Panc1 (cell line): ENCODE results near the gene PSMB4. TPM values are rescaled to one million over a fixed set of nuclear protein-coding genes. Genes with fewer than 3 reads are reported as not detected.

ENCODE experiments used
- ATAC-seq: fragments of 200-7000 bp; cut with Tn5 transposase; 2 replicates; pipeline ENCODE4 v1.9.1; 2020; ENCODE audit warnings: mild to moderate bottlenecking, moderate library complexity
- BruUV-seq: library from RNA; stranded (reverse); fragments of 400-500 nt; replicated peaks from 2 replicates; lab custom pipeline; 2021; lab: Mats Ljungman, UMichigan
- CTCF ChIA-PET: fragments of 300-600 bp; sonication (Branson Sonifier 250); formaldehyde crosslinking; loops from one replicate; lab custom pipeline; 2022; ENCODE audit warnings: antibody characterized with exemption; lab: Charles Lee
- POLR2A ChIA-PET: fragments of 300-600 bp; sonication (Branson Sonifier 250); formaldehyde crosslinking; loops from one replicate; lab custom pipeline; 2022; ENCODE audit warnings: antibody characterized with exemption; lab: Charles Lee
- DNase-seq: peaks from one replicate; pipeline ENCODE4 v3.0.0-alpha.2; 2010; ENCODE audit warnings: low read depth, low spot score
- H3K27ac ChIP-seq: 2 replicates; pipeline ENCODE4 v1.5.1; 2011; ENCODE audit warnings: mild to moderate bottlenecking, low read length, inconsistent platforms
- H3K27me3 ChIP-seq: fragments of 200-500 bp; sonication (Bioruptor generic); 2 replicates; pipeline ENCODE4 v1.6.0; 2014; ENCODE audit warnings: low read length, inconsistent platforms; ENCODE audit not compliant: control insufficient read depth, insufficient read depth
- H3K36me3 ChIP-seq: fragments of 200-500 bp; sonication (Bioruptor generic); 2 replicates; pipeline ENCODE4 v1.5.1; 2014; ENCODE audit warnings: inconsistent platforms, mild to moderate bottlenecking, low read length, moderate library complexity; ENCODE audit not compliant: control insufficient read depth, insufficient read depth
- H3K4me1 ChIP-seq: 2 replicates; pipeline ENCODE4 v1.5.1; 2011; ENCODE audit warnings: inconsistent platforms, mild to moderate bottlenecking, low read length, moderate library complexity; ENCODE audit not compliant: control insufficient read depth, insufficient read depth
- H3K4me3 ChIP-seq, 2 experiments: 2 replicates each; pipeline ENCODE4 v1.5.1; 2011 to 2012; ENCODE audit warnings: low read depth in 2 of 2, low read length in 2 of 2, mild to moderate bottlenecking in 2 of 2, inconsistent platforms in 1 of 2, moderate library complexity in 1 of 2
- H3K9me3 ChIP-seq: fragments of 200-500 bp; sonication (Bioruptor generic); 2 replicates; pipeline ENCODE4 v1.5.1; 2014; ENCODE audit warnings: low read depth, mild to moderate bottlenecking, inconsistent platforms, low read length, moderate library complexity; ENCODE audit not compliant: control insufficient read depth, insufficient read depth
- POLR2AphosphoS5 ChIP-seq: IDR thresholded peaks from 2 replicates; pipeline ENCODE4 v1.6.1; 2012; ENCODE audit warnings: mild to moderate bottlenecking, low read depth, low read length, moderate library complexity
- SIN3A ChIP-seq: IDR thresholded peaks from 2 replicates; pipeline ENCODE4 v1.6.1; 2012; ENCODE audit warnings: low read depth, mild to moderate bottlenecking, low read length, moderate library complexity, borderline replicate concordance; ENCODE audit not compliant: insufficient read depth
- TCF7L2 ChIP-seq: IDR thresholded peaks from 2 replicates; pipeline ENCODE4 v1.6.1; 2011; ENCODE audit warnings: mild to moderate bottlenecking, low read depth, low read length, inconsistent platforms
- in situ Hi-C: cut with HindIII; loops from 2 replicates; pipeline ENCODE4 v1.10.0; 2016; ENCODE audit warnings: low sequenced_read_pairs, low pct_unique_long_range_greater_than_20kb
- intact Hi-C: fragments of 100-400 bp; cut with micrococcal nuclease; formaldehyde crosslinking; loops from one replicate; pipeline ENCODE4 v1.10.0; 2022; ENCODE audit not compliant: unreplicated experiment
- total RNA-seq: library from RNA; stranded (reverse); gene quantifications from one replicate; pipeline ENCODE4 v1.2.1, GENCODE V29; 2021; ENCODE audit not compliant: unreplicated experiment
- TF ChIP-seq, protein P1 (sequence below): fragments of 450-650 bp; IDR thresholded peaks from 2 replicates; pipeline ENCODE4 v1.5.1; 2017; ENCODE audit warnings: mild to moderate bottlenecking
- TF ChIP-seq, protein P2 (sequence below), 2 experiments: IDR thresholded peaks; 2 replicates each; pipeline ENCODE4 v1.6.1; 2011 to 2012; ENCODE audit warnings: low read depth in 2 of 2, control low read depth in 1 of 2, low read length in 1 of 2, mild to moderate bottlenecking in 1 of 2, moderate library complexity in 1 of 2; ENCODE audit not compliant: insufficient read depth in 1 of 2

PSMB4 gene
- total RNA-seq, 1 experiment from 2014 or later, result 412 TPM

GRCh38 chr1:151418081-151418480, 18.7 kb downstream of the PSMB4 start:
- no peaks in the 10 kb centered on the region for H3K4me1 ChIP-seq
- H3K9me3 ChIP-seq, result no peaks in the 10 kb centered on the region
- TF ChIP-seq SIN3A (no peak), TCF7L2 (no peak), POLR2AphosphoS5 (no peak)
- TF ChIP-seq, protein P1, sequence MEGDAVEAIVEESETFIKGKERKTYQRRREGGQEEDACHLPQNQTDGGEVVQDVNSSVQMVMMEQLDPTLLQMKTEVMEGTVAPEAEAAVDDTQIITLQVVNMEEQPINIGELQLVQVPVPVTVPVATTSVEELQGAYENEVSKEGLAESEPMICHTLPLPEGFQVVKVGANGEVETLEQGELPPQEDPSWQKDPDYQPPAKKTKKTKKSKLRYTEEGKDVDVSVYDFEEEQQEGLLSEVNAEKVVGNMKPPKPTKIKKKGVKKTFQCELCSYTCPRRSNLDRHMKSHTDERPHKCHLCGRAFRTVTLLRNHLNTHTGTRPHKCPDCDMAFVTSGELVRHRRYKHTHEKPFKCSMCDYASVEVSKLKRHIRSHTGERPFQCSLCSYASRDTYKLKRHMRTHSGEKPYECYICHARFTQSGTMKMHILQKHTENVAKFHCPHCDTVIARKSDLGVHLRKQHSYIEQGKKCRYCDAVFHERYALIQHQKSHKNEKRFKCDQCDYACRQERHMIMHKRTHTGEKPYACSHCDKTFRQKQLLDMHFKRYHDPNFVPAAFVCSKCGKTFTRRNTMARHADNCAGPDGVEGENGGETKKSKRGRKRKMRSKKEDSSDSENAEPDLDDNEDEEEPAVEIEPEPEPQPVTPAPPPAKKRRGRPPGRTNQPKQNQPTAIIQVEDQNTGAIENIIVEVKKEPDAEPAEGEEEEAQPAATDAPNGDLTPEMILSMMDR, result no peak
- TF ChIP-seq, protein P2, sequence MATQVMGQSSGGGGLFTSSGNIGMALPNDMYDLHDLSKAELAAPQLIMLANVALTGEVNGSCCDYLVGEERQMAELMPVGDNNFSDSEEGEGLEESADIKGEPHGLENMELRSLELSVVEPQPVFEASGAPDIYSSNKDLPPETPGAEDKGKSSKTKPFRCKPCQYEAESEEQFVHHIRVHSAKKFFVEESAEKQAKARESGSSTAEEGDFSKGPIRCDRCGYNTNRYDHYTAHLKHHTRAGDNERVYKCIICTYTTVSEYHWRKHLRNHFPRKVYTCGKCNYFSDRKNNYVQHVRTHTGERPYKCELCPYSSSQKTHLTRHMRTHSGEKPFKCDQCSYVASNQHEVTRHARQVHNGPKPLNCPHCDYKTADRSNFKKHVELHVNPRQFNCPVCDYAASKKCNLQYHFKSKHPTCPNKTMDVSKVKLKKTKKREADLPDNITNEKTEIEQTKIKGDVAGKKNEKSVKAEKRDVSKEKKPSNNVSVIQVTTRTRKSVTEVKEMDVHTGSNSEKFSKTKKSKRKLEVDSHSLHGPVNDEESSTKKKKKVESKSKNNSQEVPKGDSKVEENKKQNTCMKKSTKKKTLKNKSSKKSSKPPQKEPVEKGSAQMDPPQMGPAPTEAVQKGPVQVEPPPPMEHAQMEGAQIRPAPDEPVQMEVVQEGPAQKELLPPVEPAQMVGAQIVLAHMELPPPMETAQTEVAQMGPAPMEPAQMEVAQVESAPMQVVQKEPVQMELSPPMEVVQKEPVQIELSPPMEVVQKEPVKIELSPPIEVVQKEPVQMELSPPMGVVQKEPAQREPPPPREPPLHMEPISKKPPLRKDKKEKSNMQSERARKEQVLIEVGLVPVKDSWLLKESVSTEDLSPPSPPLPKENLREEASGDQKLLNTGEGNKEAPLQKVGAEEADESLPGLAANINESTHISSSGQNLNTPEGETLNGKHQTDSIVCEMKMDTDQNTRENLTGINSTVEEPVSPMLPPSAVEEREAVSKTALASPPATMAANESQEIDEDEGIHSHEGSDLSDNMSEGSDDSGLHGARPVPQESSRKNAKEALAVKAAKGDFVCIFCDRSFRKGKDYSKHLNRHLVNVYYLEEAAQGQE (IDR thresholded peaks at IDR 0.05; ENCODE audit: insufficient read depth in 1 of 2, low read depth in 2 of 2, low read length in 1 of 2), result no peak
- DNase-seq, result no peak
- ATAC-seq, result no peak
- POLR2A ChIA-PET, result interaction anchor here (0.6 kb wide), 1 partner anchor 11 kb away, joined by 5 read pairs; no protein-coding TSS in a partner anchor
- in situ Hi-C loops (no loop called here), intact Hi-C loops (no loop called here)
- no peak overlapping the region for H3K27ac ChIP-seq
- BruUV-seq, result no TSS peak
- CTCF ChIA-PET, result interaction anchor here (0.6 kb wide), 1 partner anchor 320 kb away, joined by 4 read pairs; no protein-coding TSS in a partner anchor
- H3K36me3 ChIP-seq, result peaks cover 12% of the 10 kb centered on the region; the same call in 1 of the 2 replicates
- H3K4me3 ChIP-seq, result no peak overlapping the region
- no peaks in the 10 kb centered on the region for H3K27me3 ChIP-seq

DNA sequence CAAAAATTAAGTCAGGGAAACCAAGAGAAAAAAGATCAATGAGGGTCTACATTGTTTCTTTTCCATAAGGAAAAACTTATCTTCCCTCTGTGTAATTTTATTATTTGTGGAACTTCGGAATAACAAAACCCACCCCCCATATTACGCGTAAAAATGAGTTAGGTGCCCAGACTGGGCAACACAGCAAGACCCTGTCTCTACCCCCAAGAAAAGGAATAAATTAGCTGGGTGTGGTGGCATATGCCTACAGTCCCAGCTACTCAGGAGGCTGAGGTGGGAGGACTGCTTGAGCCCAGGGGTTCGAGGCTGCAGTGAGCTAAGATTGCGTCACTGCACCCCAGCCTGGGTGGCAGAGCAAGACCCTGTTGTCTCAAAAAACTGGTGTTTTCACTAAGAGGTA, 20.4 kb downstream of the PSMB4 start:
- intact Hi-C loops, result no loop called here
- in situ Hi-C loops, result no loop called here
- ATAC-seq (no peak), DNase-seq (no peak)
- H3K36me3 ChIP-seq, result peaks cover 19% of the 10 kb centered on the region
- H3K27me3 ChIP-seq, result no peaks in the 10 kb centered on the region
- POLR2A ChIA-PET, result interaction anchor here (0.6 kb wide), 1 partner anchor 382 kb away, joined by 3 read pairs; no protein-coding TSS in a partner anchor
- H3K4me3 ChIP-seq, result no peak overlapping the region
- no peaks in the 10 kb centered on the region for H3K9me3 ChIP-seq
- no peaks in the 10 kb centered on the region for H3K4me1 ChIP-seq
- no peak overlapping the region for H3K27ac ChIP-seq
- BruUV-seq, result no TSS peak
- no peak for TF ChIP-seq SIN3A
- TF ChIP-seq, protein P2 (IDR thresholded peaks at IDR 0.05; ENCODE audit: insufficient read depth in 1 of 2, low read depth in 2 of 2, low read length in 1 of 2), result no peak
- no peak for TF ChIP-seq TCF7L2
- no peak for TF ChIP-seq POLR2AphosphoS5
- TF ChIP-seq, protein P1, result no peak
- CTCF ChIA-PET, result no interaction called here
